Measurements from ENCODE around the gene CANX. TPM values are rescaled to one million over a fixed set of nuclear protein-coding genes. Genes with fewer than 3 reads are reported as not detected.

The CANX gene
- total and polyA plus RNA-seq, 9 of the 15 experiments (the other 6 are each of a cell fraction or from before 2014, with no cell fraction given): 155 to 893 (median 589) TPM

DNA sequence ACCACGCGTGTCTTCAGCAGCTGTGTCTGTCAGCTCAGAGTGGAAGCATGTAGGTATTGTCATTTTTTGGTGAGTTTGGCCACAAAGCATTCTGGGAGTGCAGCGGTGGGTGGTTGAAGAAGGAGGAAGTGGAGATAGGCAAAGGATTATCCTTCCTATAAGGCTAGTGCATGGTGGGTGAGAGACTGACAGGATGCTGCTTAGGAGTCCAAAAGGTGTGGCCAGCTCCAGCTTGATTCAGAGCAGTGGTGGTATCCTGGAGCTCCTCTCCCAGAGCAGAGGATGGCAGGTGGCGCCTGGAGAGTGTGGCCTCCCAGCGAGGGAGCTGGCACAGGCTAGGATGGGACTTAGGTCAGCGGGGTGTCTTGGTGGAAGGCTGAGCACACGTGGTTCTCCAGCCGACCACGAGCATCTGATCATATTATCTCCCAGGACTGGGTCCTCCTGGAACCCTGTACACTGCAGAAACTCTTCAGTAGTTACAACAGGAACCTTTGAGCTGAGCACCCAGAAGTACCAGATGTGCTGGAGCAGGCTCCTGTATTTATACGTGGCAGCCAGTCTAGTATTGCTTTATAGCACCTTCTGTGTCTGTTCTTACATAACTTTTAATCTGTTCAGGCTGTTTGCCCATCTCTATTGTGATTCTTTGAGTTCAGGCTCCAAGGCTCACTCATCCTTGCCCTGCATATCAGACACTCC lies 63.5 kb downstream of the CANX start (continued):
- TF ChIP-seq MCM2 (IDR thresholded peaks at IDR 0.05; ENCODE audit: low read depth) (no peak), STAT5A (IDR thresholded peaks at IDR 0.05; ENCODE audit: borderline replicate concordance, low read length) (no peak), YY1 (IDR thresholded peaks at IDR 0.05; ENCODE audit: borderline replicate concordance in 1 of 3, control insufficient read depth in 1 of 3, extremely low read depth in 1 of 3, insufficient read depth in 3 of 3, insufficient read length in 1 of 3, insufficient replicate concordance in 2 of 3, low read depth in 1 of 3, low read length in 2 of 3) (no peak), BDP1 (IDR thresholded peaks at IDR 0.05; ENCODE audit: insufficient read depth, insufficient read length) (no peak), NEUROD1 (IDR thresholded peaks at IDR 0.05; ENCODE audit: borderline replicate concordance, low read depth, low read length, partially characterized antibody) (no peak), BRD4 (IDR thresholded peaks at IDR 0.05) (no peak), TEAD4 (IDR thresholded peaks at IDR 0.05; ENCODE audit: low read length) (no peak), TEAD4 (CRISPR knock-in tag; IDR thresholded peaks at IDR 0.05; ENCODE audit: borderline replicate concordance) (no peak)
- TF ChIP-seq, protein P1, sequence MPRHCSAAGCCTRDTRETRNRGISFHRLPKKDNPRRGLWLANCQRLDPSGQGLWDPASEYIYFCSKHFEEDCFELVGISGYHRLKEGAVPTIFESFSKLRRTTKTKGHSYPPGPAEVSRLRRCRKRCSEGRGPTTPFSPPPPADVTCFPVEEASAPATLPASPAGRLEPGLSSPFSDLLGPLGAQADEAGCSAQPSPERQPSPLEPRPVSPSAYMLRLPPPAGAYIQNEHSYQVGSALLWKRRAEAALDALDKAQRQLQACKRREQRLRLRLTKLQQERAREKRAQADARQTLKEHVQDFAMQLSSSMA (CRISPR knock-in tag; IDR thresholded peaks at IDR 0.05): no peak
- TF ChIP-seq, protein P2, sequence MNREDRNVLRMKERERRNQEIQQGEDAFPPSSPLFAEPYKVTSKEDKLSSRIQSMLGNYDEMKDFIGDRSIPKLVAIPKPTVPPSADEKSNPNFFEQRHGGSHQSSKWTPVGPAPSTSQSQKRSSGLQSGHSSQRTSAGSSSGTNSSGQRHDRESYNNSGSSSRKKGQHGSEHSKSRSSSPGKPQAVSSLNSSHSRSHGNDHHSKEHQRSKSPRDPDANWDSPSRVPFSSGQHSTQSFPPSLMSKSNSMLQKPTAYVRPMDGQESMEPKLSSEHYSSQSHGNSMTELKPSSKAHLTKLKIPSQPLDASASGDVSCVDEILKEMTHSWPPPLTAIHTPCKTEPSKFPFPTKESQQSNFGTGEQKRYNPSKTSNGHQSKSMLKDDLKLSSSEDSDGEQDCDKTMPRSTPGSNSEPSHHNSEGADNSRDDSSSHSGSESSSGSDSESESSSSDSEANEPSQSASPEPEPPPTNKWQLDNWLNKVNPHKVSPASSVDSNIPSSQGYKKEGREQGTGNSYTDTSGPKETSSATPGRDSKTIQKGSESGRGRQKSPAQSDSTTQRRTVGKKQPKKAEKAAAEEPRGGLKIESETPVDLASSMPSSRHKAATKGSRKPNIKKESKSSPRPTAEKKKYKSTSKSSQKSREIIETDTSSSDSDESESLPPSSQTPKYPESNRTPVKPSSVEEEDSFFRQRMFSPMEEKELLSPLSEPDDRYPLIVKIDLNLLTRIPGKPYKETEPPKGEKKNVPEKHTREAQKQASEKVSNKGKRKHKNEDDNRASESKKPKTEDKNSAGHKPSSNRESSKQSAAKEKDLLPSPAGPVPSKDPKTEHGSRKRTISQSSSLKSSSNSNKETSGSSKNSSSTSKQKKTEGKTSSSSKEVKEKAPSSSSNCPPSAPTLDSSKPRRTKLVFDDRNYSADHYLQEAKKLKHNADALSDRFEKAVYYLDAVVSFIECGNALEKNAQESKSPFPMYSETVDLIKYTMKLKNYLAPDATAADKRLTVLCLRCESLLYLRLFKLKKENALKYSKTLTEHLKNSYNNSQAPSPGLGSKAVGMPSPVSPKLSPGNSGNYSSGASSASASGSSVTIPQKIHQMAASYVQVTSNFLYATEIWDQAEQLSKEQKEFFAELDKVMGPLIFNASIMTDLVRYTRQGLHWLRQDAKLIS (CRISPR knock-in tag; IDR thresholded peaks at IDR 0.05): no peak
- TF ChIP-seq, protein P3, sequence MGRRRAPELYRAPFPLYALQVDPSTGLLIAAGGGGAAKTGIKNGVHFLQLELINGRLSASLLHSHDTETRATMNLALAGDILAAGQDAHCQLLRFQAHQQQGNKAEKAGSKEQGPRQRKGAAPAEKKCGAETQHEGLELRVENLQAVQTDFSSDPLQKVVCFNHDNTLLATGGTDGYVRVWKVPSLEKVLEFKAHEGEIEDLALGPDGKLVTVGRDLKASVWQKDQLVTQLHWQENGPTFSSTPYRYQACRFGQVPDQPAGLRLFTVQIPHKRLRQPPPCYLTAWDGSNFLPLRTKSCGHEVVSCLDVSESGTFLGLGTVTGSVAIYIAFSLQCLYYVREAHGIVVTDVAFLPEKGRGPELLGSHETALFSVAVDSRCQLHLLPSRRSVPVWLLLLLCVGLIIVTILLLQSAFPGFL (CRISPR knock-in tag; IDR thresholded peaks at IDR 0.05): no peak
- TF ChIP-seq, protein P4, sequence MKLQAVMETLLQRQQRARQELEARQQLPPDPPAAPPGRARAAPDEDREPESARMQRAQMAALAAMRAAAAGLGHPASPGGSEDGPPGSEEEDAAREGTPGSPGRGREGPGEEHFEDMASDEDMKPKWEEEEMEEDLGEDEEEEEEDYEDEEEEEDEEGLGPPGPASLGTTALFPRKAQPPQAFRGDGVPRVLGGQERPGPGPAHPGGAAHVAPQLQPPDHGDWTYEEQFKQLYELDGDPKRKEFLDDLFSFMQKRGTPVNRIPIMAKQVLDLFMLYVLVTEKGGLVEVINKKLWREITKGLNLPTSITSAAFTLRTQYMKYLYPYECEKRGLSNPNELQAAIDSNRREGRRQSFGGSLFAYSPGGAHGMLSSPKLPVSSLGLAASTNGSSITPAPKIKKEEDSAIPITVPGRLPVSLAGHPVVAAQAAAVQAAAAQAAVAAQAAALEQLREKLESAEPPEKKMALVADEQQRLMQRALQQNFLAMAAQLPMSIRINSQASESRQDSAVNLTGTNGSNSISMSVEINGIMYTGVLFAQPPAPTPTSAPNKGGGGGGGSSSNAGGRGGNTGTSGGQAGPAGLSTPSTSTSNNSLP (IDR thresholded peaks at IDR 0.05; ENCODE audit: borderline replicate concordance, low read depth, low read length): no peak
